NCI-H2227 (cell line): ENCODE data around the gene TSPY9.
"Not testable (repeated sequence)": the region's sequence is repeated elsewhere in the genome, so short reads cannot be mapped to it uniquely, and the experiment has no call there.

Experiments
- DNase-seq: peaks from one replicate; lab custom pipeline; 2025; ENCODE audit not compliant: unreplicated experiment; lab: John Stamatoyannopoulos, UW

The TSPY9 gene, protein sequence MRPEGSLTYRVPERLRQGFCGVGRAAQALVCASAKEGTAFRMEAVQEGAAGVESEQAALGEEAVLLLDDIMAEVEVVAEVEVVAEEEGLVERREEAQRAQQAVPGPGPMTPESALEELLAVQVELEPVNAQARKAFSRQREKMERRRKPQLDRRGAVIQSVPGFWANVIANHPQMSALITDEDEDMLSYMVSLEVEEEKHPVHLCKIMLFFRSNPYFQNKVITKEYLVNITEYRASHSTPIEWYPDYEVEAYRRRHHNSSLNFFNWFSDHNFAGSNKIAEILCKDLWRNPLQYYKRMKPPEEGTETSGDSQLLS

DNA sequence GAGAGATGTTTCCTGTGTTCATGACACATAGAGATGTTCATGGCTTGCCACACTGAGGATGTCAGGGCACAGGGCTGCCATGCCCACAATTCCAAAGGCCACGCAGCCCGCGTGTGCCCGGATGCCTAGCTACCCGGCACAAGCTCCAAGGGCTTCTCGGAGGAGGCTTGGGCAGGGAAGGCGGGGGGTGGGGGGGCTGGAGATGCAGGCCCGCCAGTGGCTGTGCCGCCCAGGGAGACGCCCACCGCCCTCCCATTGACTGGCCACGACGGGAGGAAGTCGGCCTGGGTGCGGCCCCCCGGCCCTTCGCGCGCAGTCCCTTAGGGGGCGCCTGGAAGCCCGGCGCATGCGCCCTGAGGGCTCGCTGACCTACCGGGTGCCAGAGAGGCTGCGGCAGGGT lies at the start of gene TSPY9:
TSPY9 (plus strand) TSS at position 301 of the 400 bp plus-strand sequence; CDS start at position 347, 46 bp downstream.
- not testable (repeated sequence) for DNase-seq

DNA sequence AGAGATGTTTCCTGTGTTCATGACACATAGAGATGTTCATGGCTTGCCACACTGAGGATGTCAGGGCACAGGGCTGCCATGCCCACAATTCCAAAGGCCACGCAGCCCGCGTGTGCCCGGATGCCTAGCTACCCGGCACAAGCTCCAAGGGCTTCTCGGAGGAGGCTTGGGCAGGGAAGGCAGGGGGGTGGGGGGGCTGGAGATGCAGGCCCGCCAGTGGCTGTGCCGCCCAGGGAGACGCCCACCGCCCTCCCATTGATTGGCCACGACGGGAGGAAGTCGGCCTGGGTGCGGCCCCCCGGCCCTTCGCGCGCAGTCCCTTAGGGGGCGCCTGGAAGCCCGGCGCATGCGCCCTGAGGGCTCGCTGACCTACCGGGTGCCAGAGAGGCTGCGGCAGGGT lies 20.4 kb upstream of the TSPY9 start, which contains the start of gene TSPY1:
TSPY1 (plus strand) TSS at position 301 of the 400 bp plus-strand sequence; CDS start at position 347, 46 bp downstream.
- DNase-seq, result not testable (repeated sequence)

- not testable (repeated sequence) for DNase-seq
Observed at GRCh38 chrY:9504396-9504795, 17.3 kb downstream of the TSPY9 start.

- DNase-seq, result not testable (repeated sequence)
Observed at GRCh38 chrY:9516287-9516686, 29.2 kb downstream of the TSPY9 start.

DNA sequence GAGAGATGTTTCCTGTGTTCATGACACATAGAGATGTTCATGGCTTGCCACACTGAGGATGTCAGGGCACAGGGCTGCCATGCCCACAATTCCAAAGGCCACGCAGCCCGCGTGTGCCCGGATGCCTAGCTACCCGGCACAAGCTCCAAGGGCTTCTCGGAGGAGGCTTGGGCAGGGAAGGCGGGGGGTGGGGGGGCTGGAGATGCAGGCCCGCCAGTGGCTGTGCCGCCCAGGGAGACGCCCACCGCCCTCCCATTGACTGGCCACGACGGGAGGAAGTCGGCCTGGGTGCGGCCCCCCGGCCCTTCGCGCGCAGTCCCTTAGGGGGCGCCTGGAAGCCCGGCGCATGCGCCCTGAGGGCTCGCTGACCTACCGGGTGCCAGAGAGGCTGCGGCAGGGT lies 40.5 kb downstream of the TSPY9 start, which contains the start of gene TSPY10:
TSPY10 (plus strand) TSS at position 301 of the 400 bp plus-strand sequence; CDS start at position 347, 46 bp downstream.
- DNase-seq, result not testable (repeated sequence)
